ENCODE measurements around the gene NDEL1.

The NDEL1 gene

GRCh38 chr17:8459831-8460230, 24.1 kb downstream of the NDEL1 start:
- no peak for TF ChIP-seq NFIC (IDR thresholded peaks at IDR 0.05)
- TF ChIP-seq EGR1 (IDR thresholded peaks at IDR 0.05), result no peak
- no peak for TF ChIP-seq MAX (IDR thresholded peaks at IDR 0.05)
- TF ChIP-seq REST (IDR thresholded peaks at IDR 0.05; ENCODE audit: low read depth), result no peak
- no peak for TF ChIP-seq ZBTB7A (IDR thresholded peaks at IDR 0.05; ENCODE audit: low read depth)
- TF ChIP-seq CEBPB (IDR thresholded peaks at IDR 0.05), result no peak
- no peak for TF ChIP-seq YY1 (IDR thresholded peaks at IDR 0.05; ENCODE audit: low read depth)
- TF ChIP-seq TAF1 (IDR thresholded peaks at IDR 0.05; ENCODE audit: low read depth), result no peak
- no peak for TF ChIP-seq RAD21 (IDR thresholded peaks at IDR 0.05; ENCODE audit: low read depth)
- no peak for TF ChIP-seq TCF12 (IDR thresholded peaks at IDR 0.05; ENCODE audit: low read depth)
- TF ChIP-seq EP300 (IDR thresholded peaks at IDR 0.05; ENCODE audit: borderline replicate concordance), result no peak
- no peak for TF ChIP-seq FOXM1 (IDR thresholded peaks at IDR 0.05; ENCODE audit: borderline replicate concordance, low read depth)
- TF ChIP-seq CREB1 (IDR thresholded peaks at IDR 0.05; ENCODE audit: low read depth), result no peak
- TF ChIP-seq USF1 (IDR thresholded peaks at IDR 0.05), result no peak
- no peak for TF ChIP-seq TEAD4 (IDR thresholded peaks at IDR 0.05)

GRCh38 chr17:8462564-8462963, 26.9 kb downstream of the NDEL1 start:
- TF ChIP-seq USF1 (IDR thresholded peaks at IDR 0.05), result no peak
- no peak for TF ChIP-seq REST (IDR thresholded peaks at IDR 0.05; ENCODE audit: low read depth)
- no peak for TF ChIP-seq CEBPB (IDR thresholded peaks at IDR 0.05)
- TF ChIP-seq ZBTB7A (IDR thresholded peaks at IDR 0.05; ENCODE audit: low read depth), result no peak
- no peak for TF ChIP-seq MAX (IDR thresholded peaks at IDR 0.05)
- TF ChIP-seq EP300 (IDR thresholded peaks at IDR 0.05; ENCODE audit: borderline replicate concordance), result no peak
- TF ChIP-seq CREB1 (IDR thresholded peaks at IDR 0.05; ENCODE audit: low read depth), result no peak
- TF ChIP-seq TEAD4 (IDR thresholded peaks at IDR 0.05), result no peak
- no peak for TF ChIP-seq YY1 (IDR thresholded peaks at IDR 0.05; ENCODE audit: low read depth)
- TF ChIP-seq NFIC (IDR thresholded peaks at IDR 0.05), result no peak
- no peak for TF ChIP-seq TAF1 (IDR thresholded peaks at IDR 0.05; ENCODE audit: low read depth)
- no peak for TF ChIP-seq TCF12 (IDR thresholded peaks at IDR 0.05; ENCODE audit: low read depth)
- no peak for TF ChIP-seq FOXM1 (IDR thresholded peaks at IDR 0.05; ENCODE audit: borderline replicate concordance, low read depth)
- TF ChIP-seq RAD21 (IDR thresholded peaks at IDR 0.05; ENCODE audit: low read depth), result no peak
- no peak for TF ChIP-seq EGR1 (IDR thresholded peaks at IDR 0.05)

GRCh38 chr17:8463099-8463498, 27.4 kb downstream of the NDEL1 start:
- no peak for TF ChIP-seq EP300 (IDR thresholded peaks at IDR 0.05; ENCODE audit: borderline replicate concordance)
- no peak for TF ChIP-seq MAX (IDR thresholded peaks at IDR 0.05)
- no peak for TF ChIP-seq USF1 (IDR thresholded peaks at IDR 0.05)
- no peak for TF ChIP-seq CEBPB (IDR thresholded peaks at IDR 0.05)
- TF ChIP-seq YY1 (IDR thresholded peaks at IDR 0.05; ENCODE audit: low read depth), result no peak
- TF ChIP-seq TAF1 (IDR thresholded peaks at IDR 0.05; ENCODE audit: low read depth), result no peak
- TF ChIP-seq REST (IDR thresholded peaks at IDR 0.05; ENCODE audit: low read depth), result no peak
- TF ChIP-seq ZBTB7A (IDR thresholded peaks at IDR 0.05; ENCODE audit: low read depth), result no peak
- TF ChIP-seq NFIC (IDR thresholded peaks at IDR 0.05), result no peak
- TF ChIP-seq EGR1 (IDR thresholded peaks at IDR 0.05), result no peak
- no peak for TF ChIP-seq RAD21 (IDR thresholded peaks at IDR 0.05; ENCODE audit: low read depth)
- no peak for TF ChIP-seq CREB1 (IDR thresholded peaks at IDR 0.05; ENCODE audit: low read depth)
- TF ChIP-seq TEAD4 (IDR thresholded peaks at IDR 0.05), result no peak
- TF ChIP-seq TCF12 (IDR thresholded peaks at IDR 0.05; ENCODE audit: low read depth), result no peak
- TF ChIP-seq FOXM1 (IDR thresholded peaks at IDR 0.05; ENCODE audit: borderline replicate concordance, low read depth), result no peak

Data from Ishikawa (cell line).